Measurements from ENCODE around the gene MTG2. TPM values are rescaled to one million over a fixed set of nuclear protein-coding genes. Genes with fewer than 3 reads are reported as not detected.

Gene MTG2
- polyA plus RNA-seq, 1 of the 3 experiments (the other 2 are of a cell fraction), result 42.9 TPM

GRCh38 chr20:62151835-62152364, 30.9 kb upstream of the MTG2 start:
- POLR2A ChIA-PET, result interaction anchor here (0.6 to 1.2 kb wide), 2 partner anchors 25 to 126 kb away, joined by 4 to 5 read pairs; no protein-coding TSS in a partner anchor

DNA sequence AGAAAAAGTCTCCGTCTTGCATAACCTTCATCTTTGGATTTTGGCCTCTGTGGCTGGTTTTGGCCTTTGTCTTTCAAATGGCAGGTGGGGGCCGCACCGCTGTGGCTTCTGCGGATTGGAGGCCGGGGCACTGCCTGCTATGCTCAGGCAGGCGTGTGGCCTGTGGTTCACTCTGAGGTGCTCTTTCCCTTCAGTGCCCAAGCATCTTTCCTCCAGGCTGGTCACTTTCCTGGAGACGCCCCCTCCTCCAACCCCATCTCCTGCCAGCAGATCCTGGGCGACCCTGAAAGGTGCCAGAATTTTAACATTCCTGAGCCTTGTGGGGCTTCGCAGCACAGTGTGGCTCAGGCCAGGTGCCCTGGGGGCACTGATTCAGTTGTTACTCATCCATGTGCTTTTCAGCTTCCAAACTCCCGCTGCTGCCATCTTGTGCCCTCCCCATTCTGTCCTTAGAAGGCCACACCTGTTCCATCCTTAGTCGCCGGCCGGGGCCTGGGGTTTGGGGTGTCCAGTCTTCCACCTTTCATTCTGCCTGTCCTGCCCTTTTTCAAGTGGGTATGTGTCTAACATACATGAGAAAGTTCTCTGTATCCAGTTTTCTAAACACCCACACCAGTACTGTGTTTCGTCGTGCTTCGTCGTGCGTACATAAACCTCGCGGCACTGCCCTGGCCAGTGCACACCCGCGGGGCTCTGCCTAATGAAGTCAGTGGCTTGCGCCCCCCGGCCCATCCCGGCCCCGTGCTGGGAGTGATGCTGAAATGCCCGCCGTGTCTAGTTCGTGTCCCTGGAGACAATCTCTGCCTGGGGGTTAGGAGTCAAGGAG, 27.2 kb upstream of the MTG2 start:
- no peaks in the 10 kb centered on the region for H3K9me3 ChIP-seq
- WGBS (ENCODE audit: low lambda C conversion rate), result 91% methylated on average over 24 of the region's 29 CpGs
- H3K9me2 ChIP-seq, result no peaks in the 10 kb centered on the region
- peaks cover 85% of the 10 kb centered on the region for H3K79me2 ChIP-seq (ENCODE audit: insufficient read depth)
- DNase-seq, result no peak
- no peak overlapping the region for H3K27ac ChIP-seq (ENCODE audit: low read depth in 2 of 2, low read length in 1 of 2)
- TF ChIP-seq RCOR1 (IDR thresholded peaks at IDR 0.05; ENCODE audit: low read length) (no peak), FOSL2 (IDR thresholded peaks at IDR 0.05; ENCODE audit: borderline replicate concordance, low read depth) (no peak), TEAD4 (IDR thresholded peaks at IDR 0.05; ENCODE audit: borderline replicate concordance, insufficient read depth) (no peak), FOXM1 (IDR thresholded peaks at IDR 0.05; ENCODE audit: low read depth) (no peak), RFX5 (IDR thresholded peaks at IDR 0.05; ENCODE audit: low read length) (no peak), TCF12 (IDR thresholded peaks at IDR 0.05) (no peak), RXRA (IDR thresholded peaks at IDR 0.05; ENCODE audit: borderline replicate concordance, low read depth) (no peak)
- no peak overlapping the region for H2AFZ ChIP-seq (ENCODE audit: low read depth)
- ChIA-PET CTCF (interaction anchor here (0.8 to 2.2 kb wide), 12 partner anchors 9 to 227 kb away, joined by 3 to 23 read pairs (median 5); no protein-coding TSS in a partner anchor), POLR2A (no interaction called here)
- H3K4me2 ChIP-seq, result no peak overlapping the region
- no peak overlapping the region for H3K4me3 ChIP-seq (ENCODE audit: low read depth in 2 of 2, low read length in 1 of 2)
- H3F3A ChIP-seq (replicated peaks; ENCODE audit: insufficient read depth), result no peaks in the 10 kb centered on the region
- no peaks in the 10 kb centered on the region for H3K27me3 ChIP-seq (ENCODE audit: insufficient read depth)
- H3K36me3 ChIP-seq (replicated peaks in 1 of 2; ENCODE audit: control insufficient read depth in 1 of 2, insufficient read depth in 2 of 2, low read length in 1 of 2), result peaks cover 13 to 18% of the 10 kb centered on the region in 2 experiments
- H3K4me1 ChIP-seq (ENCODE audit: control insufficient read depth in 1 of 2, insufficient read depth in 2 of 2, low read depth in 1 of 2, low read length in 1 of 2), result peaks cover 0 to 5% of the 10 kb centered on the region in 2 experiments; a peak in 1 of 4 replicates
- peaks cover 71% of the 10 kb centered on the region for H4K20me1 ChIP-seq (ENCODE audit: insufficient read depth)
- H3K9ac ChIP-seq, result no peak overlapping the region

More at GRCh38 chr20:62151835-62152364, 30.9 kb upstream of the MTG2 start:
- Histone ChIP-seq H3K79me2 (ENCODE audit: insufficient read depth) (peaks cover 93% of the 10 kb centered on the region), H3K4me2 (no peak overlapping the region), H3K36me3 (replicated peaks in 1 of 2; ENCODE audit: control insufficient read depth in 1 of 2, insufficient read depth in 2 of 2, low read length in 1 of 2) (peaks cover 13 to 14% of the 10 kb centered on the region in 2 experiments), H3K4me1 (ENCODE audit: control insufficient read depth in 1 of 2, insufficient read depth in 2 of 2, low read depth in 1 of 2, low read length in 1 of 2) (peaks cover 0 to 5% of the 10 kb centered on the region in 2 experiments; a peak in 1 of 4 replicates), H3K27ac (ENCODE audit: low read depth in 2 of 2, low read length in 1 of 2) (no peak overlapping the region), H3K9me2 (no peaks in the 10 kb centered on the region), H4K20me1 (ENCODE audit: insufficient read depth) (peaks cover 86% of the 10 kb centered on the region), H3K27me3 (ENCODE audit: insufficient read depth) (no peaks in the 10 kb centered on the region), H3F3A (replicated peaks; ENCODE audit: insufficient read depth) (no peaks in the 10 kb centered on the region), H3K9me3 (no peaks in the 10 kb centered on the region), H2AFZ (ENCODE audit: low read depth) (no peak overlapping the region), H3K4me3 (ENCODE audit: low read depth in 2 of 2, low read length in 1 of 2) (no peak overlapping the region), H3K9ac (no peak overlapping the region)
- CTCF ChIA-PET, result interaction anchor here (0.8 to 1.4 kb wide), 2 partner anchors 11 to 141 kb away, joined by 3 to 5 read pairs; no protein-coding TSS in a partner anchor
- no peak for TF ChIP-seq RAD21 (IDR thresholded peaks at IDR 0.05; ENCODE audit: low read length)
- TF ChIP-seq YY1 (IDR thresholded peaks at IDR 0.05; ENCODE audit: low read depth), result no peak
- no peak for DNase-seq
- 88% methylated on average over 23 of the region's 23 CpGs for whole genome bisulfite sequencing (ENCODE audit: low lambda C conversion rate)

GRCh38 chr20:62156254-62156556, 26.6 kb upstream of the MTG2 start:
- H3K4me3 ChIP-seq (ENCODE audit: low read depth in 2 of 2, low read length in 1 of 2), result no peak overlapping the region
- H3K4me2 ChIP-seq, result no peak overlapping the region
- no peaks in the 10 kb centered on the region for H3K27me3 ChIP-seq (ENCODE audit: insufficient read depth)
- H3K9ac ChIP-seq, result no peak overlapping the region
- H3K79me2 ChIP-seq (ENCODE audit: insufficient read depth), result peaks cover 79% of the 10 kb centered on the region
- H3K9me3 ChIP-seq, result no peaks in the 10 kb centered on the region
- ChIA-PET POLR2A (no interaction called here), CTCF (interaction anchor here (0.6 to 2.2 kb wide), 23 partner anchors 9 to 312 kb away, joined by 3 to 23 read pairs (median 3); no protein-coding TSS in a partner anchor)
- WGBS (ENCODE audit: low lambda C conversion rate), result 92% methylated on average over 3 of the region's 3 CpGs
- H2AFZ ChIP-seq (ENCODE audit: low read depth), result no peak overlapping the region
- TF ChIP-seq POLR2AphosphoS5 (IDR thresholded peaks at IDR 0.05; ENCODE audit: low read depth, low read length) (no peak), FOXJ3 (CRISPR knock-in tag; IDR thresholded peaks at IDR 0.05) (no peak), MXI1 (IDR thresholded peaks at IDR 0.05; ENCODE audit: low read depth, low read length) (no peak), FOSL2 (IDR thresholded peaks at IDR 0.05; ENCODE audit: borderline replicate concordance, low read depth) (no peak), USF2 (IDR thresholded peaks at IDR 0.05; ENCODE audit: borderline replicate concordance, low read depth, low read length) (no peak)
- H3K27ac ChIP-seq (ENCODE audit: low read depth in 2 of 2, low read length in 1 of 2), result no peak overlapping the region
- no peak for DNase-seq
- H3K9me2 ChIP-seq, result no peaks in the 10 kb centered on the region
- H4K20me1 ChIP-seq (ENCODE audit: insufficient read depth), result peaks cover 65% of the 10 kb centered on the region
- peaks cover 13 to 20% of the 10 kb centered on the region in 2 experiments for H3K36me3 ChIP-seq (replicated peaks in 1 of 2; ENCODE audit: control insufficient read depth in 1 of 2, insufficient read depth in 2 of 2, low read length in 1 of 2)
- H3F3A ChIP-seq (replicated peaks; ENCODE audit: insufficient read depth), result no peaks in the 10 kb centered on the region
- H3K4me1 ChIP-seq (ENCODE audit: control insufficient read depth in 1 of 2, insufficient read depth in 2 of 2, low read depth in 1 of 2, low read length in 1 of 2), result peaks cover 0 to 5% of the 10 kb centered on the region in 2 experiments; a peak in 1 of 4 replicates
